RWPE2 (cell line): Measurements from ENCODE around the gene ATAD3B.
"Not testable (repeated sequence)": the region's sequence is repeated elsewhere in the genome, so short reads cannot be mapped to it uniquely, and the experiment has no call there.

ENCODE experiments used
- ATAC-seq: fragments of 200-7000 bp; cut with Tn5 transposase; 3 replicates; pipeline ENCODE4 v1.9.1; 2021; ENCODE audit warnings: low read depth
- DNase-seq: peaks from one replicate; pipeline ENCODE4 v3.0.0-alpha.2; 2020; ENCODE audit warnings: low spot score
- H3K27ac ChIP-seq: fragments of 450-650 bp; 2 replicates; pipeline ENCODE4 v1.5.1; 2017; ENCODE audit warnings: mild to moderate bottlenecking; ENCODE audit not compliant: poor library complexity, severe bottlenecking
- H3K27me3 ChIP-seq: fragments of 250-450 bp; sonication (Bioruptor Pico); 2 replicates; pipeline ENCODE4 v1.5.1; 2021; ENCODE audit warnings: mild to moderate bottlenecking, moderate library complexity; ENCODE audit not compliant: insufficient read depth, poor library complexity, severe bottlenecking
- H3K36me3 ChIP-seq: fragments of 250-450 bp; sonication (Bioruptor Pico); 2 replicates; pipeline ENCODE4 v1.5.1; 2020; ENCODE audit warnings: low read depth, mild to moderate bottlenecking, moderate library complexity
- H3K4me1 ChIP-seq: fragments of 250-450 bp; sonication (Bioruptor Pico); 2 replicates; pipeline ENCODE4 v1.5.1; 2021; ENCODE audit warnings: mild to moderate bottlenecking, moderate library complexity; ENCODE audit not compliant: insufficient read depth, poor library complexity, severe bottlenecking
- H3K4me3 ChIP-seq: fragments of 250-450 bp; sonication (Bioruptor Pico); 2 replicates; pipeline ENCODE4 v1.5.1; 2021; ENCODE audit warnings: mild to moderate bottlenecking, moderate library complexity; ENCODE audit not compliant: severe bottlenecking
- H3K9me3 ChIP-seq: fragments of 250-450 bp; sonication (Bioruptor Pico); 2 replicates; pipeline ENCODE4 v1.5.1; 2021; ENCODE audit warnings: mild to moderate bottlenecking, moderate library complexity; ENCODE audit not compliant: severe bottlenecking
- TF ChIP-seq, protein P1 (sequence below): fragments of 450-650 bp; IDR thresholded peaks from one replicate; pipeline ENCODE4 v1.5.1; 2017; ENCODE audit warnings: mild to moderate bottlenecking, moderate library complexity; ENCODE audit not compliant: poor library complexity, severe bottlenecking

The ATAD3B gene

DNA sequence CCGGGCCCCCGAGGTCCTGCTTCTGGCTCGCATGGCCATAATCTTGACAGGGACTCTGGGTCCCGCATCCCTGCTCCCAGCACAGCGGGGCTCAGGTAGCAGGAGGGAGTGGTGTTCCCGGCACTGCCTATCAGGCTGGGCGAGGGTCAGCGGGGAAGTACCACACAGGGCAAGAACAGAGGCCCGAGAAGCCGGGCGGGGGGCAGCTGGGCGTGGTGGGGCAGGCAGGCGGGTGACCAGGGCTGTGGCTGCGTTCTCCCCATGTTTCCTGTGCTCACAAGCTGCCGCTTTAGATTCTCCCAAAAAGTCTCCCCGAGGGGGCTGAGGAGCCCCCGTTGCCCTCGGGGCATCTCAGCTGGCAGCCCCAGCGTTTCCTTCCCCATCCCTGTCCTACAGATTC, 18.3 kb downstream of the ATAD3B start:
- ATAC-seq (no peak), DNase-seq (no peak)
- H3K27me3 ChIP-seq = no peaks in the 10 kb centered on the region
- TF ChIP-seq, protein P1, sequence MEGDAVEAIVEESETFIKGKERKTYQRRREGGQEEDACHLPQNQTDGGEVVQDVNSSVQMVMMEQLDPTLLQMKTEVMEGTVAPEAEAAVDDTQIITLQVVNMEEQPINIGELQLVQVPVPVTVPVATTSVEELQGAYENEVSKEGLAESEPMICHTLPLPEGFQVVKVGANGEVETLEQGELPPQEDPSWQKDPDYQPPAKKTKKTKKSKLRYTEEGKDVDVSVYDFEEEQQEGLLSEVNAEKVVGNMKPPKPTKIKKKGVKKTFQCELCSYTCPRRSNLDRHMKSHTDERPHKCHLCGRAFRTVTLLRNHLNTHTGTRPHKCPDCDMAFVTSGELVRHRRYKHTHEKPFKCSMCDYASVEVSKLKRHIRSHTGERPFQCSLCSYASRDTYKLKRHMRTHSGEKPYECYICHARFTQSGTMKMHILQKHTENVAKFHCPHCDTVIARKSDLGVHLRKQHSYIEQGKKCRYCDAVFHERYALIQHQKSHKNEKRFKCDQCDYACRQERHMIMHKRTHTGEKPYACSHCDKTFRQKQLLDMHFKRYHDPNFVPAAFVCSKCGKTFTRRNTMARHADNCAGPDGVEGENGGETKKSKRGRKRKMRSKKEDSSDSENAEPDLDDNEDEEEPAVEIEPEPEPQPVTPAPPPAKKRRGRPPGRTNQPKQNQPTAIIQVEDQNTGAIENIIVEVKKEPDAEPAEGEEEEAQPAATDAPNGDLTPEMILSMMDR = no peak
- no peaks in the 10 kb centered on the region for H3K4me1 ChIP-seq
- no peak overlapping the region for H3K4me3 ChIP-seq
- peaks cover 67% of the 10 kb centered on the region for H3K36me3 ChIP-seq
- no peak overlapping the region for H3K27ac ChIP-seq
- no peaks in the 10 kb centered on the region for H3K9me3 ChIP-seq

GRCh38 chr1:1490633-1491230, 19.2 kb downstream of the ATAD3B start:
- DNase-seq (no peak), ATAC-seq (no peak)
- no peak overlapping the region for H3K4me3 ChIP-seq
- TF ChIP-seq, protein P1 = no peak
- peaks cover 67% of the 10 kb centered on the region for H3K36me3 ChIP-seq
- H3K27me3 ChIP-seq = no peaks in the 10 kb centered on the region
- H3K27ac ChIP-seq = no peak overlapping the region
- H3K4me1 ChIP-seq = no peaks in the 10 kb centered on the region
- H3K9me3 ChIP-seq = no peaks in the 10 kb centered on the region

GRCh38 chr1:1491601-1492000, 20.0 kb downstream of the ATAD3B start:
- DNase-seq (no peak), ATAC-seq (no peak)
- Histone ChIP-seq H3K36me3 (peaks cover 67% of the 10 kb centered on the region), H3K9me3 (no peaks in the 10 kb centered on the region), H3K27me3 (no peaks in the 10 kb centered on the region), H3K4me3 (no peak overlapping the region), H3K27ac (no peak overlapping the region), H3K4me1 (no peaks in the 10 kb centered on the region)
- TF ChIP-seq, protein P1 = no peak

DNA sequence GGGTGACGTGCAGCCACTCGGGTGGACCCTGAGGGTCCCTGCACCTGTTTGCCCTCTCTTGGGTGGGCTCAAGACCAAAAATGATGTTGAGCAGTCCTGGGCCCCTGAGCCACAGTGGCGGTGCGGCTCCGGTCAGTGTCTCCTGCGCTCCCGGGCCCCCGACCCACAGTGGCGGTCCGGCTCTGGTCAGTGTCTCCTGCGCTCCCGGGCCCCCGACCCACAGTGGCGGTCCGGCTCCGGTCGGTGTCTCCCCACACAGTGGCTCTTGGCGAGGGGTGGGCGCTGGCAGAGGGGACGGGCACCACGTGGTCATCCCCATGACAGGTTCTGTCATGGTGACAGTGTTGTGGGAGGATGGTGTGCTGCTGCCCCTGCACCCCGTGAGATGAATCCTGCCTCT, 22.7 kb downstream of the ATAD3B start:
- not testable (repeated sequence) for H3K9me3 ChIP-seq, H3K4me3 ChIP-seq, H3K4me1 ChIP-seq, H3K27ac ChIP-seq, DNase-seq, H3K27me3 ChIP-seq
- 0 out of 3 replicates have a peak, but pooled peaks have one; percentile 4 for ATAC-seq
- peaks cover 44% of the 10 kb centered on the region for H3K36me3 ChIP-seq

DNA sequence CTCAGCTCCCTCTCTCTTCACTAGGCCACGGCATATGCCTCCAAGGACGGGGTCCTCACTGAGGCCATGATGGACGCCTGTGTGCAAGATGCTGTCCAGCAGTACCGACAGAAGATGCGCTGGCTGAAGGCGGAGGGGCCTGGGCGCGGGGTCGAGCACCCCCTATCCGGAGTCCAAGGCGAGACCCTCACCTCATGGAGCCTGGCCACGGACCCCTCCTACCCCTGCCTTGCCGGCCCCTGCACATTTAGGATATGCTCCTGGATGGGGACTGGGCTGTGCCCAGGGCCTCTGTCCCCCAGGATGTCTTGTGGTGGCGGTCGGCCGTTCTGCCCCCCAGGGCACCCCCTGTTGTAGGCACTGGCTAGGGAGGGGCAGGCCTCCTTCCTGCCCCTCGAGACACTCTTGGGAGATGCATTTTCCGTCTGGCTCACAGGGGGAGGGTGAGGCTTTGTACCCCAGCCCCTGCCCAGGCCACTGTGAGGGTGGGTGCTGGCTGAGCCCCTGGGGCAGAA, 24.0 kb downstream of the ATAD3B start:
- not testable (repeated sequence) for H3K4me1 ChIP-seq, H3K4me3 ChIP-seq, H3K9me3 ChIP-seq, H3K27ac ChIP-seq, DNase-seq, H3K27me3 ChIP-seq
- ATAC-seq = peak; percentile 6; the same call in 1 of the 3 replicates
- H3K36me3 ChIP-seq = peaks cover 33% of the 10 kb centered on the region

- not testable (repeated sequence) for H3K4me3 ChIP-seq, H3K36me3 ChIP-seq, H3K9me3 ChIP-seq, DNase-seq, H3K27me3 ChIP-seq, H3K4me1 ChIP-seq
- ATAC-seq = peak; percentile 37
- TF ChIP-seq, protein P1 = peak; percentile 72
- H3K27ac ChIP-seq = peak overlapping the region; percentile 31
These were observed 33.3 kb downstream of the ATAD3B start for GRCh38 chr1:1504777-1505365.
